ENCODE results near the gene KIF23.

DNA sequence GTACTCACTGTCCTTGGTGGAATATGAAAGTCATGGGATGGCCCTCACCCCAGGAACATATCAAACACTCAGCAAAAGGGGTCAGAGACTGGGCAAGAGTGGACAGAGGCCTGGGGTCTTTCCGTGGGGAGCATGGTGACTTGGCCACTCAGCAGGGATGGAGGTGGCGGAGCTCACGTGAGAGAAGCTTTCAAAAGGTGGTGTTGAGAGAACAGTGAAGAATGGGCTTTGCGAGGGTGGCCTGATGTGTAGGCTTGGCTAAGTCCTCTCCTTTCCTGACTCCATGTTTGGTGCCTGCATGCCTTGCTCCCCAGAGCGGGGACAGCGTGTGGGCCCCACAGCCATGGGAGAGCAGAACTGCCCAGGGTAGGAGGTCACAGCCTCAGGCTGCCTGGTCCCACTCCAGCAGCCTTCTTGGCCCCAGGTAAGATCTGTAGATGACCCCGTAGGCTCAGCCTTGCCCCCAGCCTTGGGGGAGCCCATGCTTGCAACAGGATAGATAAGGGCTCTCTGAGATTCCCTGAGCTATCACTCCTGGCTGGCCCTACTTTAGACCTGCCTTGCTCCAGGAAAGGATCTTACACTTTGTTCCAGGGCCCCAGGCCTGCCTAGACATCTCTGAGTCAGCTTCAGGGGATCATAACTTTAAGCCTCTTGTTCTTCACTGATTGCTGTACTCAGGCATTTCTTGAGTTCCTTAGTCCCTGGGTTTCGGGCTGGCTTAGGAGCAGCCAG, 55.5 kb downstream of the KIF23 start:
- TF ChIP-seq CTCF (conservative IDR thresholded peaks at IDR 0.05 in 1 of 2, IDR thresholded peaks at IDR 0.05 in 1 of 2; ENCODE audit: low read depth in 1 of 2, low read length in 2 of 2): no peak
- no peak for TF ChIP-seq EZH2 (IDR thresholded peaks at IDR 0.05; ENCODE audit: low read length, missing control alignments)

Data from fibroblast of lung (primary cell).